ENCODE results near the gene MAPKAP1. TPM values are rescaled to one million over a fixed set of nuclear protein-coding genes. Genes with fewer than 3 reads are reported as not detected.

Gene MAPKAP1
- total RNA-seq, 1 donor from 2014 or later: 74.6 TPM

- DNase-seq (ENCODE audit: low spot score, unreplicated experiment): no peak
- Mint-ChIP-seq H3K36me3 (ENCODE audit: insufficient read depth) (peaks cover 4% of the 10 kb centered on the region), H3K27me3 (no peaks in the 10 kb centered on the region), H3K9me3 (ENCODE audit: low read depth) (no peaks in the 10 kb centered on the region), H3K4me3 (ENCODE audit: low read depth) (no peak overlapping the region), H3K4me1 (ENCODE audit: low read depth) (peaks cover 9% of the 10 kb centered on the region), H3K27ac (no peak overlapping the region)
- TF ChIP-seq CTCF (IDR thresholded peaks at IDR 0.05; ENCODE audit: unreplicated experiment): no peak
Observed at GRCh38 chr9:125529589-125530515, 177.2 kb downstream of the MAPKAP1 start.

GRCh38 chr9:125529107-125529506, 177.9 kb downstream of the MAPKAP1 start:
- peaks cover 4% of the 10 kb centered on the region for H3K36me3 Mint-ChIP-seq (ENCODE audit: insufficient read depth)
- peaks cover 9% of the 10 kb centered on the region for H3K4me1 Mint-ChIP-seq (ENCODE audit: low read depth)
- no peak for DNase-seq (ENCODE audit: low spot score, unreplicated experiment)
- no peaks in the 10 kb centered on the region for H3K27me3 Mint-ChIP-seq
- no peak overlapping the region for H3K4me3 Mint-ChIP-seq (ENCODE audit: low read depth)
- TF ChIP-seq CTCF (IDR thresholded peaks at IDR 0.05; ENCODE audit: unreplicated experiment): no peak
- no peak overlapping the region for H3K27ac Mint-ChIP-seq
- no peaks in the 10 kb centered on the region for H3K9me3 Mint-ChIP-seq (ENCODE audit: low read depth)

GRCh38 chr9:125527471-125528002, 179.5 kb downstream of the MAPKAP1 start:
- no peak for TF ChIP-seq CTCF (IDR thresholded peaks at IDR 0.05; ENCODE audit: unreplicated experiment)
- H3K4me3 Mint-ChIP-seq (ENCODE audit: low read depth): no peak overlapping the region
- H3K36me3 Mint-ChIP-seq (ENCODE audit: insufficient read depth): peaks cover 7% of the 10 kb centered on the region
- peaks cover 5% of the 10 kb centered on the region for H3K4me1 Mint-ChIP-seq (ENCODE audit: low read depth)
- H3K9me3 Mint-ChIP-seq (ENCODE audit: low read depth): no peaks in the 10 kb centered on the region
- H3K27me3 Mint-ChIP-seq: no peaks in the 10 kb centered on the region
- no peak overlapping the region for H3K27ac Mint-ChIP-seq
- DNase-seq (ENCODE audit: low spot score, unreplicated experiment): no peak

- DNase-seq (ENCODE audit: low spot score, unreplicated experiment): no peak
- Mint-ChIP-seq H3K36me3 (ENCODE audit: insufficient read depth) (peaks cover 10% of the 10 kb centered on the region), H3K9me3 (ENCODE audit: low read depth) (no peaks in the 10 kb centered on the region), H3K27me3 (no peaks in the 10 kb centered on the region), H3K4me3 (ENCODE audit: low read depth) (no peak overlapping the region), H3K27ac (no peak overlapping the region), H3K4me1 (ENCODE audit: low read depth) (no peaks in the 10 kb centered on the region)
- TF ChIP-seq CTCF (IDR thresholded peaks at IDR 0.05; ENCODE audit: unreplicated experiment): no peak
Observed at GRCh38 chr9:125525921-125526631, 180.9 kb downstream of the MAPKAP1 start.

Data from progenitor cell of endocrine pancreas (in vitro differentiated cells).